Transverse colon (tissue), 4 donors: ENCODE measurements around the gene KRT80. TPM values are rescaled to one million over a fixed set of nuclear protein-coding genes. Genes with fewer than 3 reads are reported as not detected.

Experiments used
- DNase-seq: peaks from one replicate; pipeline ENCODE4 v3.0.0-alpha.2; 2019
- H3K27ac ChIP-seq, 4 donors: fragments of 200-600 bp; sonication (generic); 2 replicates each; pipeline ENCODE4 v1.5.1; 2016 to 2018; ENCODE audit warnings: inconsistent platforms in 4 of 4
- H3K27me3 ChIP-seq: fragments of 200-600 bp; sonication (generic); 2 replicates; pipeline ENCODE4 v1.5.1; 2017; ENCODE audit warnings: inconsistent platforms
- H3K36me3 ChIP-seq, 4 donors: fragments of 200-600 bp; sonication (generic); 2 replicates each; pipeline ENCODE4 v1.5.1; 2017 to 2019; ENCODE audit warnings: inconsistent platforms in 4 of 4
- H3K4me1 ChIP-seq, 4 donors: fragments of 200-600 bp; sonication (generic); 2 replicates each; pipeline ENCODE4 v1.5.1; 2017 to 2020; ENCODE audit warnings: inconsistent platforms in 4 of 4
- H3K4me3 ChIP-seq, 4 donors: fragments of 200-600 bp; sonication (generic); 1 replicate in 1 of 4; 2 replicates in 3 of 4; pipeline versions ENCODE4 v1.5.1 to v1.6.1; 2017 to 2019; ENCODE audit warnings: inconsistent platforms in 4 of 4
- H3K9me3 ChIP-seq, 2 donors: fragments of 200-600 bp; sonication (generic); 2 replicates each; pipeline ENCODE4 v1.5.1; 2017 to 2019; ENCODE audit warnings: inconsistent platforms in 2 of 2
- EP300 ChIP-seq: sonication (generic); formaldehyde crosslinking; IDR thresholded peaks from one replicate; pipeline ENCODE4 v1.6.1; 2017; ENCODE audit warnings: antibody characterized with exemption, low read depth
- POLR2A ChIP-seq: fragments of 450-650 bp; IDR thresholded peaks from one replicate; pipeline ENCODE4 v1.6.1; 2016; ENCODE audit warnings: antibody characterized with exemption, mild to moderate bottlenecking, moderate library complexity
- POLR2AphosphoS5 ChIP-seq, 3 donors: sonication (generic); formaldehyde crosslinking; IDR thresholded peaks; one replicate each; pipeline ENCODE4 v1.6.1; 2016; ENCODE audit warnings: antibody characterized with exemption in 3 of 3
- WGBS, 2 donors: methylation state at CpG; one replicate each; pipeline ENCODE4 v1.1.5; 2018; ENCODE audit warnings: low coverage in 1 of 2; 5-methylcytosine and 5-hydroxymethylcytosine counted together
- in situ Hi-C, 4 donors: fragments of 200-750 bp; cut with MboI; loops; one replicate each; pipeline versions ENCODE4 v1.15.0 to v1.15.1; 2017; ENCODE audit warnings: low sequenced_read_pairs in 3 of 4, low pct_ligation_motif_present in 1 of 4, low pct_unique_long_range_greater_than_20kb in 1 of 4
- intact Hi-C: fragments of 100-400 bp; cut with DNase I; formaldehyde crosslinking; loops from one replicate; pipeline ENCODE4 v1.15.1; 2023; ENCODE audit warnings: low total_unique reads
- total RNA-seq, 4 donors: library from RNA; depleted of rRNA; stranded (reverse); fragments of >200 nt; gene quantifications; one replicate each; pipeline ENCODE4 v1.1.0, GENCODE V29; 2016
- TF ChIP-seq, protein P1 (sequence below), 5 experiments: fragments of 200-600 bp in 3 of 5; fragments of 450-650 bp in 2 of 5; sonication (generic) in 3 of 5; IDR thresholded peaks; 1 replicate in 2 of 5; 2 replicates in 3 of 5; pipeline ENCODE4 v1.5.1; 2016 to 2017; ENCODE audit warnings: antibody characterized with exemption in 5 of 5, inconsistent platforms in 3 of 5, mild to moderate bottlenecking in 2 of 5, moderate library complexity in 1 of 5

KRT80 gene
- total RNA-seq, 4 donors from 2014 or later = 0.14 TPM; not detected in 3

DNA sequence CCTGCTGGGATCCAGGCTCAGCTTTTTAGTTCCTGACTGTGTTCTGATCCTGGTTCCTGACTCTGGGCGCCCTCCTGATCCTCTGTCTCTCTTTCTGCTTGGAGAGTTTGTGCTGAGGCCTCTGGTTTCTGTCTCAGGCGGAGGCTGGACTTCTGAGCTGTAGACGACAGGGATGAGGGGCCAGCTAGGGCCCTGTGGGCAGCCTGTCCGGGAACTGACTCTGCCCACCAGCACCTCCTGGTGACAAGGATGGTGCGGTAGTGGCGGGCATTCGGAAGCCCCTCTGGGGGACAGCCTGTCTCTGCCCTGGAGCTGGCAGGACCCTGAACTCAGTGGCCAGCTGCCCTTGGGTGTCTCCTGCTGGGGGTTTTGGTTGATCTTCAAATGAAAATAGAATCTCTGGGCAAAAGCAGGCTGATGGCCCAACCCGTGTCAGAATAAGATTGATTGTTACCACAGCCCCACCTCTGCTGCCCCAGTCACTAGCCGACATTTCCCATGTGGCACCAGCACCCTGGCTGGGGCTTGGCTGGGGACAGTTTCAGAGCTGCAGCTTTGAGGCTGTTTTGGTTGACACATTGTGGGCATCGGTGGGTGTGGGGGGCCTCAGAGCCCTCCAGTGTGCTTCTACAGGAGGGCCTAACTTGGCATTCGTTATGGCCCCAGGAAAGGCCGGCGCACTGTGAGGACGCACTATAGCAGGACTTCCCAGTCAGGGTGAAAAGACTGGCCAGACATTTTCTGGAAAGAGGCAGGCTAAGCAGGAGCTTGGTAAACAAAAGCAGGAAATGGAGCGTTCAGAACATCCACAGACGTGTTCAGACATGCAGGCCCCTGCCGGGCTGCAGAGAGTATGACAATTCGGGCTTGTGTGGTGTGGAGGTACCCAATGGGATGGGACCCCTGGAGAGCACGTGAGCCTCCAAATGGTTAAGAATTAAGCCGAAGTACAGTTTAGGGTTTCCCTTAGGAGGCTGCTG lies 16.2 kb downstream of the KRT80 start:
- 78% methylated on average over 20 of the region's 20 CpGs; no CpG with 5 or more reads in 1 of the 2 donors for WGBS, 2 donors
- no peak for DNase-seq
- H3K27me3 ChIP-seq = no peaks in the 10 kb centered on the region
- TF ChIP-seq, protein P1, sequence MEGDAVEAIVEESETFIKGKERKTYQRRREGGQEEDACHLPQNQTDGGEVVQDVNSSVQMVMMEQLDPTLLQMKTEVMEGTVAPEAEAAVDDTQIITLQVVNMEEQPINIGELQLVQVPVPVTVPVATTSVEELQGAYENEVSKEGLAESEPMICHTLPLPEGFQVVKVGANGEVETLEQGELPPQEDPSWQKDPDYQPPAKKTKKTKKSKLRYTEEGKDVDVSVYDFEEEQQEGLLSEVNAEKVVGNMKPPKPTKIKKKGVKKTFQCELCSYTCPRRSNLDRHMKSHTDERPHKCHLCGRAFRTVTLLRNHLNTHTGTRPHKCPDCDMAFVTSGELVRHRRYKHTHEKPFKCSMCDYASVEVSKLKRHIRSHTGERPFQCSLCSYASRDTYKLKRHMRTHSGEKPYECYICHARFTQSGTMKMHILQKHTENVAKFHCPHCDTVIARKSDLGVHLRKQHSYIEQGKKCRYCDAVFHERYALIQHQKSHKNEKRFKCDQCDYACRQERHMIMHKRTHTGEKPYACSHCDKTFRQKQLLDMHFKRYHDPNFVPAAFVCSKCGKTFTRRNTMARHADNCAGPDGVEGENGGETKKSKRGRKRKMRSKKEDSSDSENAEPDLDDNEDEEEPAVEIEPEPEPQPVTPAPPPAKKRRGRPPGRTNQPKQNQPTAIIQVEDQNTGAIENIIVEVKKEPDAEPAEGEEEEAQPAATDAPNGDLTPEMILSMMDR (IDR thresholded peaks at IDR 0.05) = no peak
- TF ChIP-seq EP300 (no peak), POLR2AphosphoS5 (IDR thresholded peaks at IDR 0.05) (no peak), POLR2A (no peak)
- H3K9me3 ChIP-seq = no peaks in the 10 kb centered on the region
- H3K4me1 ChIP-seq = no peaks in the 10 kb centered on the region
- in situ Hi-C loops (no loop called here), intact Hi-C loops (no loop called here)
- H3K4me3 ChIP-seq = no peak overlapping the region
- no peaks in the 10 kb centered on the region for H3K36me3 ChIP-seq
- no peak overlapping the region for H3K27ac ChIP-seq

DNA sequence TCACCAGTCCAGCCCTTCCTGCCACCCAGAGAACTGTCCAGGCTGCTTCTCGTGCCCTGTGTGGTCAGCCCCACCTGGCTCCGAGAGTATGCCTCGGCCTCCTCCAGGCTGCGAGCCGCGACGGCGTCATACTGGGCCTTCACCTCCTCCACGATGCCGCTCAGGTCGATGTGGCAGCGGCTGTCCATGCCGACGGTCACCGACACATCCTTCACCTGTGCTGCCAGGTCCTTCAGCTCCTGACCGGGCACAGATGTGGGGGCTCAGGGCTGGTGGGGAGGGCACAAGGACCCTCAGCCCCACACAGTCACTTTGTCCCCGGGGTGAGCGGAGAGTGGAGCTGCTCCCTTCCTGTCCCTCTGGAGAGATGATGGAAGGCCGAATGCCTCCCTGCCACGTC lies 18.3 kb downstream of the KRT80 start:
- Histone ChIP-seq H3K27ac (no peak overlapping the region), H3K27me3 (no peaks in the 10 kb centered on the region), H3K4me3 (no peak overlapping the region), H3K4me1 (no peaks in the 10 kb centered on the region), H3K9me3 (no peaks in the 10 kb centered on the region), H3K36me3 (no peaks in the 10 kb centered on the region)
- in situ Hi-C loops (no loop called here), intact Hi-C loops (no loop called here)
- WGBS, 2 donors = 82% methylated on average over 8 of the region's 20 CpGs; no CpG with 5 or more reads in 1 of the 2 donors
- TF ChIP-seq EP300 = no peak
- TF ChIP-seq, protein P1 (IDR thresholded peaks at IDR 0.05) = no peak
- TF ChIP-seq POLR2A = no peak
- no peak for TF ChIP-seq POLR2AphosphoS5 (IDR thresholded peaks at IDR 0.05)
- DNase-seq = no peak

DNA sequence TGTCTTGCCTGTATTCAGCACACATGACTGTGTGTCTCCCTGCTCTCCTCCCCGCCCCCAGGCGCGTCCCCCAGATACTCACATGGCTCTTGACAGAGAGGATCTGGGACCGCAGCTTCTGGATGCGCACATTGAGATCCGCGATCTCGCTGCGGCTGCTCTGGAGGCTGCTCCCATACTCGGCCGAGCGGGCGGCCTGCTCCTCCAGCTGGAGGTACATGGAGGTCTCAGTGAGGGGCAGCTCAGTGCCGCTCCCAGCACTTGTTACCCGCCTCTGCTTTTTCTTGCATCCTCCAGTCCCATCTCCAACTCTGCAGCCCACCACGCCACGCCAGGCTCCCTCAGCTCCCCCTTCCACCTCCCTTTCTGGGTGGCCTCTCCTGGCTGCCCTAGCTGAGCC lies 18.9 kb downstream of the KRT80 start:
- Histone ChIP-seq H3K4me1 (no peaks in the 10 kb centered on the region), H3K27ac (no peak overlapping the region), H3K27me3 (no peaks in the 10 kb centered on the region), H3K36me3 (no peaks in the 10 kb centered on the region), H3K4me3 (no peak overlapping the region), H3K9me3 (no peaks in the 10 kb centered on the region)
- TF ChIP-seq POLR2A (no peak), POLR2AphosphoS5 (IDR thresholded peaks at IDR 0.05) (no peak), EP300 (no peak)
- TF ChIP-seq, protein P1 (IDR thresholded peaks at IDR 0.05) = no peak
- intact Hi-C loops = no loop called here
- DNase-seq = no peak
- WGBS, 2 donors = 94% methylated on average over 17 of the region's 17 CpGs; no CpG with 5 or more reads in 1 of the 2 donors
- in situ Hi-C loops = no loop called here

DNA sequence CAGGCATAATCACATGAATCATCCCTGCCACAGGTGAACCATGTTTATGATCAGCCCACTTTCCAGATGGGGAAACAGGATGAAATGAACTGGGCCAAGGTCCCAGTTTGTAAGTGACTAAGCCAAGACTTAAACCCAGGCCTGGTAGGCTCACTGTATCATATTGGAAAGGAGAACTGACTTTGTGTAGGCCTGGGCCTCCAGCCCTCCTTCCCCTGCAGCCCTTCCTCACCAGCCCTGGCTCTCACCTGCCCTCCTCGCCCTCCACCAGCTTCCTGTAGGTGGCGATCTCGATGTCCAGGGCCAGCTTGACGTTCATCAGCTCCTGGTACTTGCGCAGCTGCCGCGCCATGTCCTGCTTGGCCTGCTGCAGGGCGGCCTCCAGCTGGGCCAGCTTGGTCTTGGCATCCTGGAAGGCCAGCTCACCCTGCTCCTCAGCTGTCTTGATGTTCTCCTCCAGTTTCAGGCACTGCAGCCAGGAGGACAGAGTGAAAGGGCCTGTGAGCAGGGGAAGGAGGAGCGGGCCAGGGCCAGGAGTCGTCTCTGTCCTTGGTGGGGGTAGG lies 19.8 kb downstream of the KRT80 start:
- intact Hi-C loops (no loop called here), in situ Hi-C loops (no loop called here)
- TF ChIP-seq EP300 = no peak
- TF ChIP-seq, protein P1 (IDR thresholded peaks at IDR 0.05) = peak in 4 of 5 experiments; percentile 35 to 54 (median 36)
- no peak overlapping the region for H3K4me3 ChIP-seq
- H3K27me3 ChIP-seq = no peaks in the 10 kb centered on the region
- no peaks in the 10 kb centered on the region for H3K4me1 ChIP-seq
- H3K36me3 ChIP-seq = no peaks in the 10 kb centered on the region
- WGBS, 2 donors = 58% methylated on average over 10 of the region's 10 CpGs; no CpG with 5 or more reads in 1 of the 2 donors
- peak; percentile 58 for DNase-seq
- H3K27ac ChIP-seq = no peak overlapping the region
- H3K9me3 ChIP-seq = no peaks in the 10 kb centered on the region
